Osteoblast (primary cell): ENCODE measurements around the gene MOSMO. TPM values are rescaled to one million over a fixed set of nuclear protein-coding genes. Genes with fewer than 3 reads are reported as not detected.

Experiments
- DNase-seq: peaks from one replicate; pipeline ENCODE4 v3.0.0; 2011; ENCODE audit warnings: low spot score, mixed read lengths; ENCODE audit not compliant: insufficient read length; ENCODE audit errors: missing footprints
- H2AFZ ChIP-seq: 2 replicates; pipeline ENCODE4 v1.6.0; 2011; ENCODE audit warnings: mild to moderate bottlenecking, low read length
- H3K27ac ChIP-seq: 2 replicates; pipeline ENCODE4 v1.5.1; 2011; ENCODE audit warnings: mild to moderate bottlenecking, low read depth, low read length, moderate library complexity
- H3K27me3 ChIP-seq: 2 replicates; pipeline ENCODE4 v1.6.0; 2012; ENCODE audit warnings: mild to moderate bottlenecking, control low read depth, inconsistent platforms, low read length, moderate library complexity; ENCODE audit not compliant: insufficient read depth
- H3K36me3 ChIP-seq: 2 replicates; pipeline ENCODE4 v1.5.1; 2011; ENCODE audit warnings: mild to moderate bottlenecking, low read length, control low read depth, moderate library complexity; ENCODE audit not compliant: insufficient read depth
- H3K4me1 ChIP-seq: 2 replicates; pipeline ENCODE4 v1.5.1; 2011; ENCODE audit warnings: mild to moderate bottlenecking, low read length, control low read depth, moderate library complexity; ENCODE audit not compliant: insufficient read depth
- H3K4me2 ChIP-seq: 2 replicates; pipeline ENCODE4 v1.6.0; 2011; ENCODE audit warnings: mild to moderate bottlenecking, low read length; ENCODE audit not compliant: insufficient read depth
- H3K4me3 ChIP-seq: fragments of 200-600 bp; sonication (generic); 3 replicates; pipeline ENCODE4 v1.5.1; 2012; ENCODE audit warnings: mild to moderate bottlenecking, low read length, inconsistent platforms; ENCODE audit not compliant: insufficient read depth
- H3K79me2 ChIP-seq: 2 replicates; pipeline ENCODE4 v1.6.0; 2012; ENCODE audit warnings: mild to moderate bottlenecking, low read length, control low read depth, inconsistent platforms; ENCODE audit not compliant: insufficient read depth
- H3K9me3 ChIP-seq: 2 replicates; pipeline ENCODE4 v1.5.1; 2011; ENCODE audit warnings: low read depth, low read length, control low read depth
- H4K20me1 ChIP-seq: 2 replicates; pipeline ENCODE4 v1.6.0; 2012; ENCODE audit warnings: mild to moderate bottlenecking, low read length, control low read depth; ENCODE audit not compliant: insufficient read depth
- CTCF ChIP-seq: IDR thresholded peaks from 2 replicates; pipeline ENCODE4 v1.5.1; 2011; ENCODE audit warnings: mild to moderate bottlenecking, low read depth, low read length, moderate library complexity; ENCODE audit errors: extremely low read depth
- total RNA-seq: library from RNA; depleted of rRNA; stranded (reverse); fragments of >200 nt; gene quantifications from 2 replicates; pipeline ENCODE4 v1.2.3, GENCODE V29; 2012

The MOSMO gene
- total RNA-seq, 1 donor = 15.2 TPM

GRCh38 chr16:21987498-21987897 is 20.4 kb upstream of the MOSMO start:
- Histone ChIP-seq H4K20me1 (no peaks in the 10 kb centered on the region), H2AFZ (no peak overlapping the region), H3K4me2 (no peak overlapping the region), H3K36me3 (peaks cover 18% of the 10 kb centered on the region), H3K27ac (no peak overlapping the region), H3K9me3 (no peaks in the 10 kb centered on the region), H3K4me1 (no peaks in the 10 kb centered on the region), H3K27me3 (no peaks in the 10 kb centered on the region), H3K79me2 (no peaks in the 10 kb centered on the region), H3K4me3 (no peak overlapping the region)
- no peak for DNase-seq
- no peak for TF ChIP-seq CTCF

GRCh38 chr16:21989133-21989532 is 18.8 kb upstream of the MOSMO start:
- Histone ChIP-seq H3K4me2 (no peak overlapping the region), H3K79me2 (no peaks in the 10 kb centered on the region), H3K36me3 (peaks cover 8% of the 10 kb centered on the region), H3K9me3 (no peaks in the 10 kb centered on the region), H3K27me3 (no peaks in the 10 kb centered on the region), H3K4me1 (no peaks in the 10 kb centered on the region), H4K20me1 (no peaks in the 10 kb centered on the region), H3K4me3 (no peak overlapping the region), H2AFZ (no peak overlapping the region), H3K27ac (no peak overlapping the region)
- DNase-seq = no peak
- no peak for TF ChIP-seq CTCF

DNA sequence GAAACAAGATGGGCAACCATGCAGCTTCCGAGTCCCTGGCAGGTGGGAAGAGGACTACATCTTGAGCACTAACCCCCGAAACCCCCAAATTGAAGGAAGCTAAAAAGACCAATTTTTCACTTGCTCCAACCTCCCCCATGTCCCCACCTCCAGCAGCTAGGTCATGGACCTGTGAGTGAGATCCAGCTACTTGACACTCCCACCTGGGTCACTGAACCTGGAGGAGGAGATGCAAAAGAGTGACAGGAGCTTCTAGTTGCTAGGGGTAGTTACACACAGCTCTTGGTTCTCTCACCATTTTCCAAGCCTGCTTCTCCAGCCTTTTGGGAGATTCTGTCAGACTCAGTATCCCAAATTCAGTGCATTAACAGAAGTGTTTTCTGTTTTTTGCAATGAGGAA is 18.2 kb upstream of the MOSMO start:
- H3K36me3 ChIP-seq = peaks cover 4% of the 10 kb centered on the region
- H3K27me3 ChIP-seq = no peaks in the 10 kb centered on the region
- TF ChIP-seq CTCF = no peak
- no peaks in the 10 kb centered on the region for H3K9me3 ChIP-seq
- H4K20me1 ChIP-seq = no peaks in the 10 kb centered on the region
- H3K4me1 ChIP-seq = no peaks in the 10 kb centered on the region
- DNase-seq = no peak
- H2AFZ ChIP-seq = no peak overlapping the region
- H3K27ac ChIP-seq = no peak overlapping the region
- no peak overlapping the region for H3K4me2 ChIP-seq
- H3K79me2 ChIP-seq = no peaks in the 10 kb centered on the region
- no peak overlapping the region for H3K4me3 ChIP-seq

DNA sequence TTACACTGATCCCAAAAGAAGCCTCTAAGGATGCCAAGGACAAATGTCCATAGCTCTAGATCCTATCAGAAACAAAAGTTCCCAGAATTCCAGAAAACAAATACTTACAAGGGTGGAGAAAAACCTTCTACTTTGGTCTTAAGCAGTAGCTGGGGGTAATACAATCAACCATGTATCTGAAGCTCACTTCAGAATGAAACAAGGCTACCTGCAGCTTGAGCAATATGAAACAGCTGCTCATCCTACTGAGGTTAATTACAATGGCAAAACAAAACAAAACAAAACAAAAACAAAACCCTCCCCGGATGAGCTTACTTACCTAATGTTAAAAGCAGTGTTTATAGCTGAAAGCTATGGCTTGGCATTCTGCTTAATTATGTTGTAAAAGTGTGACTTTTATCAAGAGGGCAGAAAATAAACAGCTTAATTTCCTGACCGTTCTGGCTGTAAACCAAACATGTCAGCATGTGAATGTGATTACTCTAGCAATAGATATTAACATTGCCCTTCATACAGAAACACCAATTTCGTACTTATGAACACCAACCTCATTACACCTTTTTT is 17.4 kb upstream of the MOSMO start:
- Histone ChIP-seq H3K79me2 (no peaks in the 10 kb centered on the region), H2AFZ (no peak overlapping the region), H3K27me3 (no peaks in the 10 kb centered on the region), H3K27ac (no peak overlapping the region), H3K4me1 (no peaks in the 10 kb centered on the region), H3K4me3 (no peak overlapping the region), H4K20me1 (no peaks in the 10 kb centered on the region), H3K9me3 (no peaks in the 10 kb centered on the region), H3K4me2 (no peak overlapping the region), H3K36me3 (peaks cover 4% of the 10 kb centered on the region)
- no peak for TF ChIP-seq CTCF
- DNase-seq = no peak
